Measurements from ENCODE around the gene DMBX1. TPM values are rescaled to one million over a fixed set of nuclear protein-coding genes. Genes with fewer than 3 reads are reported as not detected.

The DMBX1 gene
- total RNA-seq, 1 donor = not detected

Other genes with a start within 250 kb of the DMBX1 start
- gene RAD54L, start 242.1 kb upstream of the DMBX1 start, total RNA-seq = 3.0 TPM
- 96.7 TPM for gene LRRC41, start 186.2 kb upstream of the DMBX1 start, total RNA-seq
- 233 TPM for gene UQCRH, start 186.1 kb upstream of the DMBX1 start, total RNA-seq
- 34.7 TPM for gene NSUN4, start 149.0 kb upstream of the DMBX1 start, total RNA-seq
- 14.8 TPM for gene FAAH, start 95.5 kb upstream of the DMBX1 start, total RNA-seq
- gene KNCN, start 61.8 kb downstream of the DMBX1 start, total RNA-seq = not detected
- 17.2 TPM for gene MKNK1, start 114.4 kb downstream of the DMBX1 start, total RNA-seq
- 17.5 TPM for gene MOB3C, start 127.0 kb downstream of the DMBX1 start, total RNA-seq
- 24.5 TPM for gene ATPAF1, start 178.5 kb downstream of the DMBX1 start, total RNA-seq
- gene TEX38, start 182.0 kb downstream of the DMBX1 start, total RNA-seq = not detected
- gene EFCAB14, start 229.3 kb downstream of the DMBX1 start, total RNA-seq = 29.6 TPM